HG03457 (cell line): Measurements from ENCODE around the gene TIMELESS.
A peak's percentile ranks its signal among the peaks of the same experiment; 100 is the strongest.
"Not testable (repeated sequence)": the region's sequence is repeated elsewhere in the genome, so short reads cannot be mapped to it uniquely, and the experiment has no call there.

Experiments
- ATAC-seq: cut with Tn5 transposase; IDR thresholded peaks from one replicate; pipeline ENCODE4 v1.9.1; 2021; ENCODE audit warnings: moderate number of reproducible peaks; ENCODE audit not compliant: unreplicated experiment

The TIMELESS gene, protein sequence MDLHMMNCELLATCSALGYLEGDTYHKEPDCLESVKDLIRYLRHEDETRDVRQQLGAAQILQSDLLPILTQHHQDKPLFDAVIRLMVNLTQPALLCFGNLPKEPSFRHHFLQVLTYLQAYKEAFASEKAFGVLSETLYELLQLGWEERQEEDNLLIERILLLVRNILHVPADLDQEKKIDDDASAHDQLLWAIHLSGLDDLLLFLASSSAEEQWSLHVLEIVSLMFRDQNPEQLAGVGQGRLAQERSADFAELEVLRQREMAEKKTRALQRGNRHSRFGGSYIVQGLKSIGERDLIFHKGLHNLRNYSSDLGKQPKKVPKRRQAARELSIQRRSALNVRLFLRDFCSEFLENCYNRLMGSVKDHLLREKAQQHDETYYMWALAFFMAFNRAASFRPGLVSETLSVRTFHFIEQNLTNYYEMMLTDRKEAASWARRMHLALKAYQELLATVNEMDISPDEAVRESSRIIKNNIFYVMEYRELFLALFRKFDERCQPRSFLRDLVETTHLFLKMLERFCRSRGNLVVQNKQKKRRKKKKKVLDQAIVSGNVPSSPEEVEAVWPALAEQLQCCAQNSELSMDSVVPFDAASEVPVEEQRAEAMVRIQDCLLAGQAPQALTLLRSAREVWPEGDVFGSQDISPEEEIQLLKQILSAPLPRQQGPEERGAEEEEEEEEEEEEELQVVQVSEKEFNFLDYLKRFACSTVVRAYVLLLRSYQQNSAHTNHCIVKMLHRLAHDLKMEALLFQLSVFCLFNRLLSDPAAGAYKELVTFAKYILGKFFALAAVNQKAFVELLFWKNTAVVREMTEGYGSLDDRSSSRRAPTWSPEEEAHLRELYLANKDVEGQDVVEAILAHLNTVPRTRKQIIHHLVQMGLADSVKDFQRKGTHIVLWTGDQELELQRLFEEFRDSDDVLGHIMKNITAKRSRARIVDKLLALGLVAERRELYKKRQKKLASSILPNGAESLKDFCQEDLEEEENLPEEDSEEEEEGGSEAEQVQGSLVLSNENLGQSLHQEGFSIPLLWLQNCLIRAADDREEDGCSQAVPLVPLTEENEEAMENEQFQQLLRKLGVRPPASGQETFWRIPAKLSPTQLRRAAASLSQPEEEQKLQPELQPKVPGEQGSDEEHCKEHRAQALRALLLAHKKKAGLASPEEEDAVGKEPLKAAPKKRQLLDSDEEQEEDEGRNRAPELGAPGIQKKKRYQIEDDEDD

GRCh38 chr12:56448860-56449621, at the start of gene TIMELESS:
TSS of gene TIMELESS (minus strand) at chr12:56449426. CDS start at chr12:56434170, 15,256 bp downstream.
- ATAC-seq: peak; percentile 80

DNA sequence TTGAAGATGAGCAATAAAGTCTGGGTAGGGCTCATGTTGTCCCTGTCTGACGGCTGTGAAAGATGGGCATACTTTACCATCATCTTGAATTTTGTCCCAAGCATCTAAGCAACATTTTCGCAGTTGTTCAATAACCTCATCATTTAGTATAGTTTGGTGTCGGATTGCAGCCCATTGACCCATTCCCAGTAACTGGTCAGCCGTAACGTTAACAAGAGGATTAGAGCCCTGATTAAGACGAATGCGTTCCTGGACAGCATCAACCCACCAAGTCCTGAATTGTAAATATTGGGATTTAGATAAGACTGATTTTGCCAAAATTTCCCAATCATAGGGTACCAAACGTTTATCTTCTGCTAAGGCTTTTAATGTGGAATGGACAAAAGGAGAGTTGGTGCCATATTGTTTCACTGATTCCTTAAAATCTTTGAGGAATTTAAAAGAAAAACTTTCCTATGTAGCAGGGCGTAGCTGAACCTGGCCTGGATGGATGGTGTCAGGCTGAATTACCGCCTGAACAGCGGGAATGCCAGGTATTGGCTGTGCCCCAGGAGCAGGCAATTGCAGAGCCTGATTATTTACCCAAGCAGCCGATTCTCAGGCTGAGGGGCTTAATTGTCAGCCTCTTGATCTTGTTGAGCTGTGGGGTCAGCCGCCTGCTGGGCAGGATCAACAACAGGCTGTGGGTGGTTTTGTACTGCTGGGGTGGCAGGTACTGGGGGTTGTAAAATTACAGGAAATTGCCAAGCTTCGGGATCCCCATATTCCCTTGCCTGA, 49.1 kb upstream of the TIMELESS start:
- ATAC-seq: not testable (repeated sequence)

- not testable (repeated sequence) for ATAC-seq
Observed at GRCh38 chr12:56496704-56497103, 47.5 kb upstream of the TIMELESS start.

DNA sequence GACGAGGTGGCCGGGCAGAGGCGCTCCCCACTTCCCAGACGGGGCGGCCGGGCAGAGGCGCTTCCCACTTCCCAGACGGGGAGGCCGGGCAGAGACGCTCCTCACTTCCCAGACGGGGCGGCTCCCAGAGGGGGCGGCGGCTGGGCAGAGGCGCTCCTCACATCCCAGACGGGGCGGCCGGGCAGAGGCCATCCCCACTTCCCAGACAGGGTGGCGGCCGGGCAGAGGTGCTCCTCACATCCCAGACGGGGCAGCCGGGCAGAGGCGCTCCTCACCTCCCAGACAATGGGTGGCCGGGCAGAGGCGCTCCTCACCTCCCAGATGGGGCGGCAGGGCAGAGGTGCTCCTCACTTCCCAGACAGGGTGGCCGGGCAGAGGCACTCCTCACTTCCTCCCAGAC, 45.3 kb upstream of the TIMELESS start:
- not testable (repeated sequence) for ATAC-seq

DNA sequence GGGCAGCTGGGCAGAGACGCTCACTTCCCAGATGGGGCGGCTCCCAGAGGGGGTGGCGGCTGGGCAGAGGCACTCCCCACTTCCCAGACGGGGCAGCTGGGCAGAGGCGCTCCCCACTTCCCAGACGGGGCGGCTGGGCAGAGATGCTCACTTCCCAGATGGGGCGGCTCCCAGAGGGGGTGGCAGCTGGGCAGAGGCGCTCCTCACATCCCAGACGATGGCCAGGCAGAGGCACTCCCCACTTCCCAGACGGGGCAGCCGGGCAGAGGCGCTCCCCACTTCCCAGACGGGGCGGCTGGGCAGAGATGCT, 44.8 kb upstream of the TIMELESS start:
- not testable (repeated sequence) for ATAC-seq

- ATAC-seq: not testable (repeated sequence)
Observed at GRCh38 chr12:56493409-56494105, 44.3 kb upstream of the TIMELESS start.

- ATAC-seq: no peak
Observed at GRCh38 chr12:56490360-56490759, 41.1 kb upstream of the TIMELESS start.

- peak; percentile 82 for ATAC-seq
Observed at GRCh38 chr12:56488041-56488955, 39.1 kb upstream of the TIMELESS start, which contains the start of gene GLS2. TSS of gene GLS2 (minus strand) at chr12:56488161. CDS start at chr12:56488118, 43 bp downstream.

DNA sequence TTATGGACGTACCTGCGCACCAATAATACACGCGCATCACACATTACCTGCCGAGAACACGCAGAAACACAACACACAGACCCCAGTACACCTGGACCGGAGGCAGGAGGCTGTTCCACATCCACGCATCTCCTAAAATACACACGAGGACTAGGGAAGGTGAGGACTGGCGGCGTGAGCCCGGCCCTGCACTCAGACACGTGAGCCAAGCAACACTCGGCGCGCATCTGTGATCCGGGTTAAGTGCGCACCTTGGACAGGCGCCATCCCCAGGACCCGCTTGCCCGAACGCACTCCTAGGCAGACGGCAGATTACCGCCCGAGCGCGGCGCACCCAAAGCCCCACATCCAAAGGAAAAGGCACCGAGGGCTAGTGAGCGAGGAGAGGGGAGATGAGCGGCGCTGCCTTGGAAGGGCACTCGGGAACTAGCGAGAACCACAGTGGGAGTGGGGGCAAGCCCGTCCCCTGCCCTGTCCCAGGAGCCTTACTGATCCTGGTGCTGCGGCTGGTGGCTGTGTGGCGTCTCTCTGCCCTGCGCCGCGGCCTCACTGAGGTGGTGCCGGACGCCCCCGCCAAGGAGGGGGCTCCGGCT, 38.3 kb upstream of the TIMELESS start:
- ATAC-seq: no peak

DNA sequence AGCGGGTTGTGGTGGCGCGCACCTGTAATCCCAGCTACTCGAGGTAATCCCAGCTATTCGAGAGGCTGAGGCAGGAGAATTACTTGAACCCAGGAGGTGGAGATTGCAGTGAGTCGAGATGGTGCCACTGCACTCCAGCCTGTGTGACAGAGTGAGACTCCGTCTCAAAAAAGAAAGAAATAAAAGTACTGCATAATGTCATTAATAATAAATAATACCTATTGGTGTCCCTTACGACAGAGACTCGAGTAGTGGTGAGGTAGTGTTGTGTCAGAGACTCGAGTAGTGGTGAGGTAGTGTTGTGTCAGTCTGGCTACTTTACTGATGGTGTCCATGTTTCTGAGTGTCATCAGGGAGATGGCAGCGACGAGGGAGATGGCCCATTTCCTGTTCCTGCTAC, 37.5 kb upstream of the TIMELESS start:
- ATAC-seq: no peak

- no peak for ATAC-seq
Observed at GRCh38 chr12:56484566-56484965, 35.3 kb upstream of the TIMELESS start.

- ATAC-seq: no peak
Observed at GRCh38 chr12:56479625-56480024, 30.4 kb upstream of the TIMELESS start.

- ATAC-seq: no peak
Observed at GRCh38 chr12:56477521-56478225, 28.4 kb upstream of the TIMELESS start.

DNA sequence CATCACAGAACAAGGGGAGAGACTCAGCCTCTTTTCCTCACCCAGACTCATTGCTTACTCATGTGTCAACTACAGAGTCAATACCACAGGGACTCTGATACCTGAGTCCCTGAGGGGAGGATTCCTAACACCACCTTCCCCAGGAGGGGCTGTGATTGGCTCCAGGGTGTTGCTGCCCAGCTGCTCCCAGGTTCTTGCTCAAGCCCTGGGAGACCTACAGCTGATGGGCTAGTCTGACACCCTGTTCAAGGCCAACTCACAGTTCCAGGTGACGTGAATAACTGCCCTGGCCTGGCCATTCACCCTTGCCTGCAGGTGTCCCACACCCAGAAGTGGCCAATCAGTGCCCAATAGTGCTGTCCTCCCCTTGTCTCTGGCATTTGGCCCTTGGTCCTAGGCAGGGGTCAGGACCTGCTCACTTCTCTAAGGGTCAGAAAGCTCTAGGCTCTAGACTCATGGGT, 27.8 kb upstream of the TIMELESS start:
- ATAC-seq: no peak

DNA sequence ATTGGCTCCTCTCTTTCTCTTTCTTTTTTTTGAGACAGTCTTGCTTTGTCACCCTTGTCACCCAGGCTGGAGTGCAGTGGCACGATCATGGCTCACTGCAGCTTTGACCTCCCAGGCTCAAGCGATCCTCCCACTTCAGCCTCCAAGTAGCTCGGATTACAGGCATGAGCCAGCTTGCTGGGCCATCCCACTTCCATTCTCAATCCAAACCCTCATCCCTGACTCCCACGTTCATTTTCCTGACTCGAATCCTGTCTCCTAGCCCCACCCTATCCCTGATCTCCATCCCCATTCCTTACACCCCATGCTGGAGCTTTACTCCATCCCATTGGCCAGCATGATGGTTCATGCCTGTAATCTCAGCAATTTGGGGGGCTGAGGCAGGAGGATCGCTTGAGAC, 26.9 kb upstream of the TIMELESS start:
- ATAC-seq: no peak

DNA sequence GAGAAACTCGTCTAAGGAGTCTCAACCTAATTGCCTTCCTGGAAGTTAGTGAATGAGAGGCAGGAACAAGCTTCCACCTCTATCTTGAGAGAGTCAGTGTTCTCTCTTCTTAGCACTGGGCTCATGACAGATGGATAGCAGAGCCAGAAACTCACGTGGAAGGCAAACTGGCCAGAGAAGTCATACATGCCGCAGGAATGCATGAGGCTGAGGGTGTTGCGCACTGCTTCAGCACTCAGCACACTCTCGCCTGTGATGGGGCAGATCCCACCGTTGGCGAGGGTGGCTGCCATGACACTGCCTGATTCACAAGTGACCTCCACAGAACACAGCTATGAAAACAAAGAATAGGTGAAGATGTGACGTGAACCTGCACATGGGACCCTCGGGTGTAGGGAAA, 25.2 kb upstream of the TIMELESS start:
- ATAC-seq: no peak
